NT2/D1 (cell line): ENCODE data around the gene CPOX.

Experiments
- SUZ12 ChIP-seq: IDR thresholded peaks from 2 replicates; pipeline ENCODE4 v1.6.1; 2011; ENCODE audit not compliant: insufficient read length, insufficient read depth; ENCODE audit errors: extremely low read depth
- YY1 ChIP-seq: IDR thresholded peaks from 2 replicates; pipeline ENCODE4 v1.6.1; 2011; ENCODE audit not compliant: insufficient read length, insufficient read depth
- ZNF274 ChIP-seq: IDR thresholded peaks from 2 replicates; pipeline ENCODE4 v1.6.1; 2011; ENCODE audit warnings: mild to moderate bottlenecking, low read depth, low read length

DNA sequence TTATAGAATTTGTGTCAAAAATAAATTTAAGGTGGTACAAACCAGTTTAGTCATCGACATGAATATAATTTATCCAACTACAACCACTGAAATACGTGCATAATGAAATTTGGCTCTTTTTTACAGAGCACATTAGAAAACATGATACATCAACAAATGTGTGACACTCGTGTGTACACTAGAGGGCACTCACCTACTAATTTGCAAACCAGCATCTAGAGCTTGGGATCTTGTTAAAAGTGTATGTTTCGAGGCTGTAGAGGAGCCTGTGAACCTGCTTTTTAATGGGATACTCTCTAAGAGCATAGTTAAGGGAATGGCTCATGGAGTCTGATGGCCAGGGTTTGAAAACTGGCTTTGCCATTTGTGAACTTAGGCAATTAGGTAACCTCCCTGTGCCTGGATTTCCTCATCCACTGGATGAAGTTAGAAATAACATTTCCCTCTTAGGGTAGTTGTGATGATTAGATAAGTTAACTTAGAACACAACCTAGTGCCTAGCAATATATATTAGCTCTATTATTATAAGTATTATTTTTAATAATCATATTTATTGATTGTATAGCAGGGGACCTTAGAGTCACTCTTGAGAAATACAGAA, 8.8 kb upstream of the CPOX start:
- TF ChIP-seq ZNF274 = no peak
- no peak for TF ChIP-seq YY1
- no peak for TF ChIP-seq SUZ12
